Mammary epithelial cell (primary cell): ENCODE measurements around the gene OS9.

Source experiments
- EZH2 ChIP-seq: IDR thresholded peaks from 2 replicates; pipeline ENCODE4 v1.6.1; 2012; ENCODE audit warnings: low read length, inconsistent platforms, borderline replicate concordance
- TF ChIP-seq, protein P1 (sequence below), 2 donors: IDR thresholded peaks in 1 of 2; conservative IDR thresholded peaks in 1 of 2; 2 replicates each; pipeline ENCODE4 v1.5.1; 2011 to 2012; ENCODE audit warnings: inconsistent platforms in 2 of 2, low read length in 2 of 2, mild to moderate bottlenecking in 2 of 2, control low read depth in 1 of 2, low read depth in 1 of 2; ENCODE audit not compliant: insufficient read depth in 1 of 2; ENCODE audit errors: extremely low read depth in 1 of 2

- TF ChIP-seq, protein P1, sequence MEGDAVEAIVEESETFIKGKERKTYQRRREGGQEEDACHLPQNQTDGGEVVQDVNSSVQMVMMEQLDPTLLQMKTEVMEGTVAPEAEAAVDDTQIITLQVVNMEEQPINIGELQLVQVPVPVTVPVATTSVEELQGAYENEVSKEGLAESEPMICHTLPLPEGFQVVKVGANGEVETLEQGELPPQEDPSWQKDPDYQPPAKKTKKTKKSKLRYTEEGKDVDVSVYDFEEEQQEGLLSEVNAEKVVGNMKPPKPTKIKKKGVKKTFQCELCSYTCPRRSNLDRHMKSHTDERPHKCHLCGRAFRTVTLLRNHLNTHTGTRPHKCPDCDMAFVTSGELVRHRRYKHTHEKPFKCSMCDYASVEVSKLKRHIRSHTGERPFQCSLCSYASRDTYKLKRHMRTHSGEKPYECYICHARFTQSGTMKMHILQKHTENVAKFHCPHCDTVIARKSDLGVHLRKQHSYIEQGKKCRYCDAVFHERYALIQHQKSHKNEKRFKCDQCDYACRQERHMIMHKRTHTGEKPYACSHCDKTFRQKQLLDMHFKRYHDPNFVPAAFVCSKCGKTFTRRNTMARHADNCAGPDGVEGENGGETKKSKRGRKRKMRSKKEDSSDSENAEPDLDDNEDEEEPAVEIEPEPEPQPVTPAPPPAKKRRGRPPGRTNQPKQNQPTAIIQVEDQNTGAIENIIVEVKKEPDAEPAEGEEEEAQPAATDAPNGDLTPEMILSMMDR (conservative IDR thresholded peaks at IDR 0.05 in 1 of 2, IDR thresholded peaks at IDR 0.05 in 1 of 2; ENCODE audit: extremely low read depth in 1 of 2, insufficient read depth in 1 of 2, low read depth in 1 of 2, low read length in 2 of 2): no peak
- no peak for TF ChIP-seq EZH2
Observed at GRCh38 chr12:57717846-57718640, 24.1 kb downstream of the OS9 start.
